K562 (cell line): ENCODE results near the gene PCDHB7.

Experiments
- CBX3 ChIP-seq, 2 experiments: IDR thresholded peaks; 1 replicate in 1 of 2; 2 replicates in 1 of 2; pipeline ENCODE4 v1.6.1; 2012; ENCODE audit warnings: inconsistent platforms in 2 of 2, low read length in 2 of 2, borderline replicate concordance in 1 of 2, control low read depth in 1 of 2
- FOXM1 ChIP-seq, 2 experiments: fragments of 450-650 bp in 1 of 2; sonication (generic) in 1 of 2; formaldehyde crosslinking in 1 of 2; IDR thresholded peaks; 2 replicates each; pipeline versions ENCODE4 v1.6.1 to v1.9.0; 2017 to 2022; ENCODE audit warnings: low read depth in 2 of 2, mild to moderate bottlenecking in 2 of 2, missing genetic modification reagents in 1 of 2, moderate library complexity in 1 of 2
- HINFP ChIP-seq: fragments of 450-650 bp; conservative IDR thresholded peaks from 2 replicates; pipeline ENCODE4 v1.6.1; 2016; ENCODE audit warnings: missing genetic modification characterization, low read depth, mild to moderate bottlenecking, control low read depth, missing compliant biosample characterization

DNA sequence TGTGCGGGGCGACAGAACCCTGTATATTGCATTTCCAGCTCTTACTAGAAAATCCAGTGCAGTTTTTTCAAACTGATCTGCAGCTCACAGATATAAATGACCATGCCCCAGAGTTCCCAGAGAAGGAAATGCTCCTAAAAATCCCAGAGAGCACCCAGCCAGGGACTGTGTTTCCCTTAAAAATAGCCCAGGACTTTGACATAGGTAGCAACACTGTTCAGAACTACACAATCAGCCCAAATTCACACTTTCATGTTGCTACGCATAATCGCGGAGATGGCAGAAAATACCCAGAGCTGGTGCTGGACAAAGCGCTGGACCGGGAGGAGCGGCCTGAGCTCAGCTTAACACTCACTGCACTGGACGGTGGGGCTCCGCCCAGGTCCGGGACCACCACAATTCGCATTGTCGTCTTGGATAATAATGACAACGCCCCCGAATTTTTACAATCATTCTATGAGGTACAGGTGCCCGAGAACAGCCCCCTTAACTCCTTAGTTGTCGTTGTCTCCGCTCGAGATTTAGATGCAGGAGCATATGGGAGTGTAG, 36.7 kb upstream of the PCDHB7 start:
- no peak for TF ChIP-seq HINFP
- no peak for TF ChIP-seq CBX3 (IDR thresholded peaks at IDR 0.05; ENCODE audit: borderline replicate concordance in 1 of 2, low read length in 2 of 2)
- TF ChIP-seq FOXM1 (IDR thresholded peaks at IDR 0.05; ENCODE audit: low read depth), result no peak
- no peak for TF ChIP-seq FOXM1 (CRISPR knock-in tag; IDR thresholded peaks at IDR 0.05; ENCODE audit: low read depth)
